ENCODE measurements around the gene ZNF786.

DNA sequence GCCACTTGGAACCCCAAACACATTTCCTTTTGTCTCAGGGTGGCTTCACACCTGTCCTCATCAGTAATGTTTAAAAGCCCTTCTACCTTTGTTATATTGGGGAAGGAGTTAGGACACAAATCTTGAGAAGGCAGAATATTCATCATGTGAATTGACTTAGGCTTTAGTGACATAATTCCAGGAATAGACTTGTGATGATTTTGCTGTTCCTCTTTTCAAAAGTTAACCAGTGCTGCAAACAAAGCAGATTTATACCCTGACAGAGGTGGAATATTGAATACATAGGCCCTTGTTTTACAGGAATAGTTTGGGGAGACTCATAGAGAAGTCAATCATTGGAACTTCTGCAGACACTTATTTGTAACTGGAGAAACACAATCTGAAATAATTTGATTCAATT is 27.0 kb downstream of the ZNF786 start:
- TF ChIP-seq, protein P1, sequence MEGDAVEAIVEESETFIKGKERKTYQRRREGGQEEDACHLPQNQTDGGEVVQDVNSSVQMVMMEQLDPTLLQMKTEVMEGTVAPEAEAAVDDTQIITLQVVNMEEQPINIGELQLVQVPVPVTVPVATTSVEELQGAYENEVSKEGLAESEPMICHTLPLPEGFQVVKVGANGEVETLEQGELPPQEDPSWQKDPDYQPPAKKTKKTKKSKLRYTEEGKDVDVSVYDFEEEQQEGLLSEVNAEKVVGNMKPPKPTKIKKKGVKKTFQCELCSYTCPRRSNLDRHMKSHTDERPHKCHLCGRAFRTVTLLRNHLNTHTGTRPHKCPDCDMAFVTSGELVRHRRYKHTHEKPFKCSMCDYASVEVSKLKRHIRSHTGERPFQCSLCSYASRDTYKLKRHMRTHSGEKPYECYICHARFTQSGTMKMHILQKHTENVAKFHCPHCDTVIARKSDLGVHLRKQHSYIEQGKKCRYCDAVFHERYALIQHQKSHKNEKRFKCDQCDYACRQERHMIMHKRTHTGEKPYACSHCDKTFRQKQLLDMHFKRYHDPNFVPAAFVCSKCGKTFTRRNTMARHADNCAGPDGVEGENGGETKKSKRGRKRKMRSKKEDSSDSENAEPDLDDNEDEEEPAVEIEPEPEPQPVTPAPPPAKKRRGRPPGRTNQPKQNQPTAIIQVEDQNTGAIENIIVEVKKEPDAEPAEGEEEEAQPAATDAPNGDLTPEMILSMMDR (IDR thresholded peaks at IDR 0.05), result no peak
- TF ChIP-seq POLR2A (IDR thresholded peaks at IDR 0.05) (no peak), POLR2AphosphoS5 (IDR thresholded peaks at IDR 0.05) (no peak)

Data from prostate gland (tissue), 2 donors.